GM12873 (cell line): Measurements from ENCODE around the gene TRIM4.

Experiments used
- CTCF ChIP-seq: IDR thresholded peaks from 2 replicates; pipeline ENCODE4 v1.5.1; 2012; ENCODE audit warnings: low read depth, mild to moderate bottlenecking, moderate library complexity, low read length, control low read depth; ENCODE audit not compliant: insufficient read depth; ENCODE audit errors: missing control alignments

Gene TRIM4

GRCh38 chr7:99927536-99927935 lies 8.2 kb upstream of the TRIM4 start:
- TF ChIP-seq CTCF, result no peak

- TF ChIP-seq CTCF, result no peak
Observed at GRCh38 chr7:99926321-99926720, 7.0 kb upstream of the TRIM4 start.

- TF ChIP-seq CTCF, result no peak
Observed at GRCh38 chr7:99923200-99923599, 3.9 kb upstream of the TRIM4 start.

- TF ChIP-seq CTCF, result no peak
Observed at GRCh38 chr7:99920149-99920548, 819 bp upstream of the TRIM4 start.

GRCh38 chr7:99919814-99920112 lies 433 bp upstream of the TRIM4 start:
- no peak for TF ChIP-seq CTCF

GRCh38 chr7:99910976-99911375 lies 8.4 kb downstream of the TRIM4 start:
- no peak for TF ChIP-seq CTCF

- no peak for TF ChIP-seq CTCF
Observed at GRCh38 chr7:99901581-99901980, 17.7 kb downstream of the TRIM4 start.
